Measurements from ENCODE around the gene OR14C36. TPM values are rescaled to one million over a fixed set of nuclear protein-coding genes. Genes with fewer than 3 reads are reported as not detected.

The OR14C36 gene
- total and polyA plus RNA-seq, 2 donors (not counting 3 experiments of a cell fraction or from before 2014, with no cell fraction given): not detected

DNA sequence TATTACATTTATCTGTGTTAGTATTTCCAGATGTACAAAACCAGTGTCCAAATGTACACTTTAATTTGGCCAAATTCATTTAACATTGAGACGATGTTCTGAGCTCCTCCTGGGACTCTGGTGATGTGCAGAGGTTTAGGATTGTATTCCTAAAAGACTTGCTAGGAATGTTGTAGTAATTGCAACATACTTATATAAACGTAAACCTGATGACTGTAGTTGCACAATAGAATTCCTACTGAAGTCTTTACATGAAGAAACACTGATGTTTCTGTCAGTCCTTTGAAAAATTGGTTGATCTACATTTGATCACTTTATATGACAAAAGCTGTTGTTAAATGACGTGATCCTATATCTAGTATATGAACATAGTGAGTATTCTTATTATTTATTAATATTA lies 5.1 kb upstream of the OR14C36 start:
- BruUV-seq (replicated peaks): no TSS peak
- DNase-seq (ENCODE audit: low read depth, low spot score) (no peak), FAIRE-seq (no peak)
- intact Hi-C loops (cut with micrococcal nuclease) (no loop called here), dilution Hi-C loops (cut with MboI; ENCODE audit: extremely low pct_ligation_motif_present, low sequenced_read_pairs) (no loop called here)
- Histone ChIP-seq H3K4me2 (ENCODE audit: insufficient read depth, low read length) (no peak overlapping the region), H2AFZ (ENCODE audit: low read depth, low read length) (no peak overlapping the region), H3K9ac (replicated peaks; ENCODE audit: extremely low read depth, insufficient read depth, low read length) (no peak overlapping the region), H3K9me1 (replicated peaks; ENCODE audit: control insufficient read depth, extremely low read depth, insufficient read depth, low read length) (no peaks in the 10 kb centered on the region), H3K36me3 (ENCODE audit: control insufficient read depth in 2 of 2, extremely low read depth in 1 of 2, insufficient read depth in 2 of 2, low read length in 2 of 2) (no peaks in the 10 kb centered on the region), H3K9me3 (replicated peaks; ENCODE audit: control insufficient read depth, insufficient read depth, low read length) (no peaks in the 10 kb centered on the region), H3K27ac (ENCODE audit: insufficient read depth, low read depth, low read length) (no peak overlapping the region), H3K27me3 (ENCODE audit: control insufficient read depth in 2 of 2, insufficient read depth in 2 of 2, low read length in 2 of 2) (no peaks in the 10 kb centered on the region), H3K4me3 (replicated peaks in 1 of 3; ENCODE audit: insufficient read depth in 1 of 3, low read depth in 1 of 3, low read length in 3 of 3) (no peak overlapping the region), H4K20me1 (replicated peaks; ENCODE audit: control insufficient read depth, extremely low read depth, insufficient read depth, low read length) (no peaks in the 10 kb centered on the region), H3K4me1 (ENCODE audit: control insufficient read depth, extremely low read depth, insufficient read depth, low read length) (no peaks in the 10 kb centered on the region), H3K79me2 (ENCODE audit: control insufficient read depth, insufficient read depth, low read length) (no peaks in the 10 kb centered on the region)
- ChIA-PET CTCF (no interaction called here), POLR2A (no interaction called here)
- TF ChIP-seq GATA2 (IDR thresholded peaks at IDR 0.05; ENCODE audit: insufficient read depth, insufficient read length, low read depth, low read length) (no peak), FOS (IDR thresholded peaks at IDR 0.05; ENCODE audit: borderline replicate concordance, insufficient read depth, low read length) (no peak)

DNA sequence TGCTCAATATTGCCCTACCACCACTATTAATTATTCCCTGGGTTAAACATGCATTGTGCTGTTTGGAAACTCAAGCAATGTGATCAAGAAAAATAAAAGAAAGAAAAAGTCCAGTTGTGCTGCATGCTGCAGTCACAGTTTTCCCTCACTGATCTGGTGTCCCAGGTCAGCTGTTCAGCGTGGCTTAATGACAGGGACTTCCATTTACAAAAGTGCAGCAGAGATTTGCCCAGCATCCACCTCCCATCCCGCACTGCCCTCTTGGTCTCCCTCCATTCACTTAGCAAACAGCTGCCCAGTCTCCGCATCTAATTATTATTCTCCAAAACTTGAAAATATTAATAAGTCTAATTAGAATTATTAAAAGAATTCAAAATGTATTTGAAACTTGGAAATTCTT lies 10.8 kb downstream of the OR14C36 start:
- H3K27ac ChIP-seq (ENCODE audit: insufficient read depth, low read depth, low read length): no peak overlapping the region
- H3K9me1 ChIP-seq (replicated peaks; ENCODE audit: control insufficient read depth, extremely low read depth, insufficient read depth, low read length): no peaks in the 10 kb centered on the region
- H3K4me1 ChIP-seq (ENCODE audit: control insufficient read depth, extremely low read depth, insufficient read depth, low read length): no peaks in the 10 kb centered on the region
- H2AFZ ChIP-seq (ENCODE audit: low read depth, low read length): no peak overlapping the region
- no peak for TF ChIP-seq POLR2A (IDR thresholded peaks at IDR 0.05; ENCODE audit: low read depth, low read length)
- TF ChIP-seq MYC (IDR thresholded peaks at IDR 0.05; ENCODE audit: low read depth, low read length): no peak
- TF ChIP-seq, protein P1, sequence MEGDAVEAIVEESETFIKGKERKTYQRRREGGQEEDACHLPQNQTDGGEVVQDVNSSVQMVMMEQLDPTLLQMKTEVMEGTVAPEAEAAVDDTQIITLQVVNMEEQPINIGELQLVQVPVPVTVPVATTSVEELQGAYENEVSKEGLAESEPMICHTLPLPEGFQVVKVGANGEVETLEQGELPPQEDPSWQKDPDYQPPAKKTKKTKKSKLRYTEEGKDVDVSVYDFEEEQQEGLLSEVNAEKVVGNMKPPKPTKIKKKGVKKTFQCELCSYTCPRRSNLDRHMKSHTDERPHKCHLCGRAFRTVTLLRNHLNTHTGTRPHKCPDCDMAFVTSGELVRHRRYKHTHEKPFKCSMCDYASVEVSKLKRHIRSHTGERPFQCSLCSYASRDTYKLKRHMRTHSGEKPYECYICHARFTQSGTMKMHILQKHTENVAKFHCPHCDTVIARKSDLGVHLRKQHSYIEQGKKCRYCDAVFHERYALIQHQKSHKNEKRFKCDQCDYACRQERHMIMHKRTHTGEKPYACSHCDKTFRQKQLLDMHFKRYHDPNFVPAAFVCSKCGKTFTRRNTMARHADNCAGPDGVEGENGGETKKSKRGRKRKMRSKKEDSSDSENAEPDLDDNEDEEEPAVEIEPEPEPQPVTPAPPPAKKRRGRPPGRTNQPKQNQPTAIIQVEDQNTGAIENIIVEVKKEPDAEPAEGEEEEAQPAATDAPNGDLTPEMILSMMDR (IDR thresholded peaks at IDR 0.05; ENCODE audit: extremely low read depth in 1 of 2, insufficient read depth in 1 of 2, low read depth in 1 of 2, low read length in 2 of 2): no peak
- TF ChIP-seq, protein P2, sequence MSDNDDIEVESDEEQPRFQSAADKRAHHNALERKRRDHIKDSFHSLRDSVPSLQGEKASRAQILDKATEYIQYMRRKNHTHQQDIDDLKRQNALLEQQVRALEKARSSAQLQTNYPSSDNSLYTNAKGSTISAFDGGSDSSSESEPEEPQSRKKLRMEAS (IDR thresholded peaks at IDR 0.05; ENCODE audit: insufficient read depth, insufficient read length): no peak
- TF ChIP-seq JUN (IDR thresholded peaks at IDR 0.05; ENCODE audit: borderline replicate concordance, insufficient read depth, insufficient read length, low read depth): no peak
- TF ChIP-seq FOS (IDR thresholded peaks at IDR 0.05; ENCODE audit: borderline replicate concordance, insufficient read depth, low read length): no peak
- no peak for TF ChIP-seq GATA2 (IDR thresholded peaks at IDR 0.05; ENCODE audit: insufficient read depth, insufficient read length, low read depth, low read length)
- no peak for TF ChIP-seq EZH2 (IDR thresholded peaks at IDR 0.05; ENCODE audit: borderline replicate concordance, low read depth, low read length, severe bottlenecking)
- TF ChIP-seq POLR2AphosphoS5 (IDR thresholded peaks at IDR 0.05; ENCODE audit: insufficient read depth, low read depth, low read length): no peak
- ChIA-PET CTCF (no interaction called here), POLR2A (no interaction called here)
- no peak overlapping the region for H3K9ac ChIP-seq (replicated peaks; ENCODE audit: extremely low read depth, insufficient read depth, low read length)
- no peak overlapping the region for H3K4me3 ChIP-seq (replicated peaks in 1 of 3; ENCODE audit: insufficient read depth in 1 of 3, low read depth in 1 of 3, low read length in 3 of 3)
- H4K20me1 ChIP-seq (replicated peaks; ENCODE audit: control insufficient read depth, extremely low read depth, insufficient read depth, low read length): no peaks in the 10 kb centered on the region
- H3K79me2 ChIP-seq (ENCODE audit: control insufficient read depth, insufficient read depth, low read length): no peaks in the 10 kb centered on the region
- BruUV-seq (replicated peaks): no TSS peak
- H3K36me3 ChIP-seq (ENCODE audit: control insufficient read depth in 2 of 2, extremely low read depth in 1 of 2, insufficient read depth in 2 of 2, low read length in 2 of 2): no peaks in the 10 kb centered on the region
- H3K4me2 ChIP-seq (ENCODE audit: insufficient read depth, low read length): no peak overlapping the region
- DNase-seq (ENCODE audit: low read depth, low spot score) (no peak), FAIRE-seq (no peak)
- intact Hi-C loops (cut with micrococcal nuclease): no loop called here
- dilution Hi-C loops (cut with MboI; ENCODE audit: extremely low pct_ligation_motif_present, low sequenced_read_pairs): no loop called here
- no peaks in the 10 kb centered on the region for H3K27me3 ChIP-seq (ENCODE audit: control insufficient read depth in 2 of 2, insufficient read depth in 2 of 2, low read length in 2 of 2)
- peaks cover 9% of the 10 kb centered on the region for H3K9me3 ChIP-seq (replicated peaks; ENCODE audit: control insufficient read depth, insufficient read depth, low read length)

Data from endothelial cell of umbilical vein (primary cell).